ENCODE measurements around the gene MMP11. TPM values are rescaled to one million over a fixed set of nuclear protein-coding genes. Genes with fewer than 3 reads are reported as not detected.

MMP11 gene
- total and polyA plus RNA-seq, 2 of the 13 experiments (the other 11 are each of a cell fraction or from before 2014, with no cell fraction given) = 8.9 to 28.6 TPM

DNA sequence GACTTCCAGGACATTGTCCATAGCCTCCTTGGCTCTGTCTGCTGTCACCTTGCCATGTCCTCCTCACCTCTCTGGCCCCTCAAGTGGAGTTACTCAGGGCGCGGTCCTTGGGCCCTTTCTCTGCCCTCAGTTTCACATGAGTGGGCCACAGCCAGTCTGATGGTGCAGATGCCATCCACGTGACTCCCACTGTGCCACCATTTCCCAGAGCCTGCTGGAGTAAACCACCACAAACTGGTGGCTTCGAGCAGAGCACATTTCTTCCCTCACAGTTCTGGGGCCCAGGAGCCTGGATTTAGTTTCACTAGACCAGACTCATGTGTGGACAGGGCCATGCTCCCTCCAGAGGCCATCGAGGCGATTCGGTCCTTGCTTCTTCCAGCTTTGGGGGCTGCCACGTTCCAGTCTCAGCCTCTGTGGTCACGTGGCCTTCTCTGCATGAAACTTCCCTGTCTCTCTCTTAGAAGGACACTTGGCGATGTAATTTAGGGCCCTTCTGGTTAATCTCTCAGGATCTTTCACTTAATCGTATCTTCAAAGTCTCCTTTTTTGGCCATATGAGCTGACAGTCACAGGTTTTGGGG lies 28.7 kb downstream of the MMP11 start:
- POLR2A ChIA-PET = no interaction called here
- BruUV-seq (replicated peaks) = no TSS peak
- no peaks in the 10 kb centered on the region for H3K9me3 ChIP-seq (ENCODE audit: low read length)
- FAIRE-seq (no peak), DNase-seq (ENCODE audit: low spot score) (no peak), ATAC-seq (no peak)
- no peak overlapping the region for H3K9ac ChIP-seq (ENCODE audit: insufficient read depth, low read depth, low read length)
- no peak overlapping the region for H3K4me3 ChIP-seq (replicated peaks in 1 of 3; ENCODE audit: insufficient read depth in 1 of 3, low read depth in 2 of 3, low read length in 3 of 3)
- H3K79me2 ChIP-seq (ENCODE audit: insufficient read depth, low read length) = no peaks in the 10 kb centered on the region
- no peaks in the 10 kb centered on the region for H4K20me1 ChIP-seq (ENCODE audit: insufficient read depth, low read length)
- WGBS (ENCODE audit: low lambda C conversion rate) = 95% methylated on average over 9 of the region's 11 CpGs
- CTCF ChIA-PET (ENCODE audit: low intra/inter-chr PET ratio, low total read pairs) = no interaction called here
- no peak overlapping the region for H3K27ac ChIP-seq (ENCODE audit: extremely low read length, insufficient read depth, low read length)
- no peak overlapping the region for H2AFZ ChIP-seq (ENCODE audit: low read length)
- H3K4me1 ChIP-seq (ENCODE audit: insufficient read depth, low read length) = peaks cover 11% of the 10 kb centered on the region
- peaks cover 34 to 67% of the 10 kb centered on the region in 2 experiments for H3K36me3 ChIP-seq (replicated peaks in 1 of 2; ENCODE audit: control insufficient read depth in 1 of 2, insufficient read depth in 2 of 2, low read length in 2 of 2)
- in situ Hi-C loops (cut with HindIII; ENCODE audit: extremely low pct_ligation_motif_present, low pct_unique_long_range_greater_than_20kb) = no loop called here
- TF ChIP-seq ZNF710 (CRISPR knock-in tag; IDR thresholded peaks at IDR 0.05; ENCODE audit: borderline replicate concordance) (no peak), SRF (IDR thresholded peaks at IDR 0.05; ENCODE audit: low read depth, low read length) (no peak), ZNF263 (CRISPR knock-in tag; IDR thresholded peaks at IDR 0.05) (no peak), ZSCAN9 (CRISPR knock-in tag; IDR thresholded peaks at IDR 0.05; ENCODE audit: borderline replicate concordance) (no peak)
- H3K4me2 ChIP-seq (ENCODE audit: low read depth, low read length) = no peak overlapping the region
- H3K27me3 ChIP-seq (ENCODE audit: control insufficient read depth in 1 of 2, insufficient read depth in 2 of 2, low read length in 2 of 2) = no peaks in the 10 kb centered on the region
- intact Hi-C loops (cut with micrococcal nuclease; ENCODE audit: unreplicated experiment) = no loop called here

DNA sequence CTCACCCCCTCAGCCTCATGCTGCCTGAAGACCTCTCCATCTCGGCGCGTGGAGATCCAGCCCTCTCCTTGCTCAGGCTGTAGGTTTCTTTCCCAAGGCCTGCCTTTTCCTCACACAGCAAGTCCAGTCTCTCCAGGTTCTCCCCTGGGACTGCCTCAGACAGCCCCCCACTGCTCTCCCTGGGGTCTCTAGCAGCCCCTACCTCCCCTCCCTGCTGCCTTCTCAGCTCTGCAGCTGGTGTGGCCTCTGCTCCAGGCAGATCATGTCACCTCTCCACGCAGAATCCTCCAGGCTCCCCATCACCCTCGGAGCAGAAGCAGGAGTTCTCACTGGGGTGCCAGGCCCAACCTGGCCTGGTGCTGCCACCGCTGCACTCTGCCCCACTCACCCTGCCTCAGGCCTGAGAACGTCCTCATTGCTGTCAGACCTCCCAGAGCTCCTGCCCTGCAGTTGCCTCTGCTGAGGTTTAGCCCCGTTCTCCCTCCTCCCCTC lies 29.3 kb downstream of the MMP11 start:
- DNase-seq (ENCODE audit: low spot score) (no peak), FAIRE-seq (no peak), ATAC-seq (no peak)
- ChIA-PET POLR2A (interaction anchor here (1.5 to 1.6 kb wide), 2 partner anchors 28 to 56 kb away, joined by 4 read pairs; partner anchors contain the start of gene SLC2A11), CTCF (ENCODE audit: low intra/inter-chr PET ratio, low total read pairs) (no interaction called here)
- no peak overlapping the region for H3K4me2 ChIP-seq (ENCODE audit: low read depth, low read length)
- intact Hi-C loops (cut with micrococcal nuclease; ENCODE audit: unreplicated experiment) (no loop called here), in situ Hi-C loops (cut with HindIII; ENCODE audit: extremely low pct_ligation_motif_present, low pct_unique_long_range_greater_than_20kb) (no loop called here)
- H3K79me2 ChIP-seq (ENCODE audit: insufficient read depth, low read length) = no peaks in the 10 kb centered on the region
- WGBS (ENCODE audit: low lambda C conversion rate) = 96% methylated on average over 7 of the region's 8 CpGs
- H3K27me3 ChIP-seq (ENCODE audit: control insufficient read depth in 1 of 2, insufficient read depth in 2 of 2, low read length in 2 of 2) = no peaks in the 10 kb centered on the region
- peaks cover 11% of the 10 kb centered on the region for H3K4me1 ChIP-seq (ENCODE audit: insufficient read depth, low read length)
- BruUV-seq (replicated peaks) = no TSS peak
- no peak overlapping the region for H3K27ac ChIP-seq (ENCODE audit: extremely low read length, insufficient read depth, low read length)
- no peak overlapping the region for H2AFZ ChIP-seq (ENCODE audit: low read length)
- TF ChIP-seq SNRNP70 (IDR thresholded peaks at IDR 0.05; ENCODE audit: low read depth, low read length) (no peak), AGO2 (optimal IDR thresholded peaks at IDR 0.05; ENCODE audit: low read depth, low read length) (peak; percentile 6), ZNF431 (CRISPR knock-in tag; IDR thresholded peaks at IDR 0.05; ENCODE audit: borderline replicate concordance, low read depth) (no peak)
- no peaks in the 10 kb centered on the region for H3K9me3 ChIP-seq (ENCODE audit: low read length)
- H4K20me1 ChIP-seq (ENCODE audit: insufficient read depth, low read length) = no peaks in the 10 kb centered on the region
- H3K36me3 ChIP-seq (replicated peaks in 1 of 2; ENCODE audit: control insufficient read depth in 1 of 2, insufficient read depth in 2 of 2, low read length in 2 of 2) = peaks cover 34 to 69% of the 10 kb centered on the region in 2 experiments
- no peak overlapping the region for H3K9ac ChIP-seq (ENCODE audit: insufficient read depth, low read depth, low read length)
- H3K4me3 ChIP-seq (replicated peaks in 1 of 3; ENCODE audit: insufficient read depth in 1 of 3, low read depth in 2 of 3, low read length in 3 of 3) = no peak overlapping the region
